IPS DF 4.7 (cell line): Measurements from ENCODE around the gene MRGPRX4.

Source experiments
- DNase-seq: peaks from one replicate; pipeline ENCODE4 v3.0.0-alpha.2; 2013; ENCODE audit warnings: low spot score; ENCODE audit errors: extremely low read depth

MRGPRX4 gene

GRCh38 chr11:18209058-18209457, 36.4 kb downstream of the MRGPRX4 start:
- DNase-seq = no peak

GRCh38 chr11:18221274-18221876, 48.7 kb downstream of the MRGPRX4 start:
- no peak for DNase-seq

GRCh38 chr11:18222814-18223421, 50.3 kb downstream of the MRGPRX4 start:
- no peak for DNase-seq
